ENCODE data around the gene NDUFB2.
"Not testable (repeated sequence)": the region's sequence is repeated elsewhere in the genome, so short reads cannot be mapped to it uniquely, and the experiment has no call there.

The NDUFB2 gene

GRCh38 chr7:140723574-140723973 is 27.1 kb downstream of the NDUFB2 start:
- no peak for FAIRE-seq
- no peak for TF ChIP-seq CTCF (IDR thresholded peaks at IDR 0.05; ENCODE audit: insufficient read depth, missing control alignments)
- DNase-seq (ENCODE audit: insufficient read length, low spot score) = no peak

GRCh38 chr7:140724706-140725105 is 28.2 kb downstream of the NDUFB2 start:
- no peak for FAIRE-seq
- DNase-seq (ENCODE audit: insufficient read length, low spot score) = no peak
- no peak for TF ChIP-seq CTCF (IDR thresholded peaks at IDR 0.05; ENCODE audit: insufficient read depth, missing control alignments)

- TF ChIP-seq CTCF (IDR thresholded peaks at IDR 0.05; ENCODE audit: insufficient read depth, missing control alignments) = peak; percentile 30
- DNase-seq (ENCODE audit: insufficient read length, low spot score) = no peak
- FAIRE-seq = no peak
These were observed 29.8 kb downstream of the NDUFB2 start for GRCh38 chr7:140726281-140726680.

GRCh38 chr7:140732416-140732815 is 35.9 kb downstream of the NDUFB2 start:
- FAIRE-seq (no peak), DNase-seq (ENCODE audit: insufficient read length, low spot score) (no peak)

GRCh38 chr7:140734096-140734495 is 37.6 kb downstream of the NDUFB2 start:
- DNase-seq (ENCODE audit: insufficient read length, low spot score) = no peak
- TF ChIP-seq CTCF (IDR thresholded peaks at IDR 0.05; ENCODE audit: insufficient read depth, missing control alignments) = no peak
- no peak for FAIRE-seq

More at GRCh38 chr7:140732416-140732815, 35.9 kb downstream of the NDUFB2 start:
- TF ChIP-seq CTCF (IDR thresholded peaks at IDR 0.05; ENCODE audit: insufficient read depth, missing control alignments) = no peak

- FAIRE-seq (no peak), DNase-seq (ENCODE audit: insufficient read length, low spot score) (no peak)
- no peak for TF ChIP-seq CTCF (IDR thresholded peaks at IDR 0.05; ENCODE audit: insufficient read depth, missing control alignments)
These were observed 38.2 kb downstream of the NDUFB2 start for GRCh38 chr7:140734729-140735128.

- FAIRE-seq (no peak), DNase-seq (ENCODE audit: insufficient read length, low spot score) (no peak)
- no peak for TF ChIP-seq CTCF (IDR thresholded peaks at IDR 0.05; ENCODE audit: insufficient read depth, missing control alignments)
These were observed 41.8 kb downstream of the NDUFB2 start for GRCh38 chr7:140738280-140738679.

- FAIRE-seq; DNase-seq (ENCODE audit: insufficient read length, low spot score): not testable (repeated sequence)
These were observed 46.7 kb downstream of the NDUFB2 start for GRCh38 chr7:140743255-140743654.
